ENCODE results near the gene SCGB3A1.

The SCGB3A1 gene

DNA sequence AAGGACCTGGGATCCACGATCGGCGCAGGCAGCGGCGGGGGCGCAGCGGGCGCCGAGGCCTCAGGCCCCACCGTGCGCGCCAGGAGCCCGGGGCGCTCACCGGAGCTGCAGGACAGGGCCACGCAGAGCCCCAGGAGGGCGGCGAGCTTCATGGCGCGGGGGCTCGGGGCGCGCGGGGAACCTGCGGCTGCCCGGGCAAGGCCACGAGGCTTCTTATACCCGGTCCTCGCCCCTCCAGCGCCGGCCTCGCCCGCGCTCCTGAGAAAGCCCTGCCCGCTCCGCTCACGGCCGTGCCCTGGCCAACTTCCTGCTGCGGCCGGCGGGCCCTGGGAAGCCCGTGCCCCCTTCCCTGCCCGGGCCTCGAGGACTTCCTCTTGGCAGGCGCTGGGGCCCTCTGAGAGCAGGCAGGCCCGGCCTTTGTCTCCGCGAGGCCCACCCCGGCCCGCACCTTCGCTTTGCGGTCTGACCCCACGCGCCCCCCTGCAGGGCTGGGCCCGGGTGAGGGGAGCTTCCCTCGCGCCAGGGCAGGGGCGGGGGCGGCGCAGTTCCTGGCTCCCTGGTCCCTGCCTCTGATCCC lies at the start of gene SCGB3A1:
Gene SCGB3A1, minus strand, starts transcription at position 189 of the 577 bp plus-strand sequence. Its CDS starts 37 bp downstream, at position 152.
- DNase-seq = no peak

- no peak for DNase-seq
These were observed 49.2 kb upstream of the SCGB3A1 start for GRCh38 chr5:180640611-180640860.

DNA sequence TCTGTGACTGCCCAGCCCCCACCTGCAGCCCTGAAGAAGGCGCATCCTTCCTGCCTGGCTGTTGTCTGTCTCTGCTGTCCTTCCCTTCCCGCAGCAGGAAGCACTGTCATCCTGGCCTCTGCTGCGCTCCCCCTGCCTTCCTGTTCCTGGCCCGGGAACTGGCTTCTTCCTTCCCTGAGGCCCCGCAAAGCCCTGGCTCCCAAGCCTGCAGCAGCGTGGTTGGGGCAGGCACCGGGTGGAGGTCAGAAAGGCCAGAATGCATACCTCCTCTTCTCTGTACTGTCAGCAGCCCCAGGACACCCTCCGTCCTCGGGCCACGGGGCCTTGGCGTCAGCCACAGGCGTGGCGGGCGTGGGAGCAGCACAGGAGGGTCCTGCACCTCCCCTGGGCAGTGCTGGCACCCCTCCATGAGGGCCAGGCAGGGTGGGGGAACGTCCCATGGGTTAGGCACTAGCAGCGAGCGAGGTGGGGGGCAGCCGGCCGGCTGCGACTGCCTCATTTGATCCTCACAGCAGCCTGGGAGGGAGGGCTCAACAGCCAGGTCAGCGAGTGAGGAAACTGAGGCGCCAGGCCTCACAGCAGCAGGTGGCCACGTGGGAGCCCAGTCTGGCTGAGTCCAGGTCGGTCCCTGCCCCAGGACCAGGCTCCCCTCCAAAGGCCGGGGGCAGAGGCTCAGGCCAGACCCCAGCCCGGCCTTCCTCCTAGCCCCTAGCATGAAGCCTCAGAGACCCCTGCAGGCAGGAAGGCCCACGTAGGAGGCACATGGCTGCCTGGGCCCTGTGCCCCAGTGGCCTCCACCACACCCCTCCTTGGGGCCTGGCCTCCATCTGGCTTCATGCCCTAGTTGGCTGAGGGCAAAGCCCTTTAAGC lies 48.7 kb upstream of the SCGB3A1 start:
- DNase-seq = no peak

- no peak for DNase-seq
These were observed 48.0 kb upstream of the SCGB3A1 start for GRCh38 chr5:180639287-180639686.

DNA sequence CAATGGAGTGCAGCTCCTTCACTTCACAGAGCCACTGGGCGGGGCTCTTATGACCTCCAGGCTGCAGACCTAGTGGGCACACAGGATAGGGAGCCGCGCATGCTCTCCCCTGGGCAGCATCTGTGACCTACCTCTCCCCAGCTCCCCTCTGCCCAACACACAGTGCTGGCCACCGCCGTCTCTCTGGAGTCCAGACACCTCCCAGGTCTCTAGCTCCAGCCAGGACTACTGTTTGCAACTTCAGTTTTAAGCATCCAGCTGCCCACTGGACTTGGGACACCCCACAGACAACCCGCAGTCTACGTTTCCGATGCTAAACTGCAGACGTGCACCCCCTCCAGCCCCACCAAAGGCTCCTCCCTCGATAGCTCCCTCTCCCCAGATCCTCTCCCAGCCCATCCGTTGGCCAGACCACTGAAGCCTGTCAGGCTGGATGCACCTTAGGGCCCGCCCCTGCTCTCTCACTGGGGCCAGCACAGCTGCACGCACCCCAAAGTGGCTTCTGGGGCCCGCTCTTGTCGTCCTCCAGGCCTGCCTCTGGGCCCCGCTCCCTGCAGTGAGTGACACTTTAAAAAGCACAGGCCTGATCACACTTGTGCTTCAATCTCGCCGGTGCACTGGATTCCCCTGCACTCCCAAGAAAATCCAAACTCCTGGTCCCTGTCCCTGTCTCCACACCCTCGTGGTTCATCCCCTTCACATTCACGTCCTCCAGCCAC lies 46.8 kb upstream of the SCGB3A1 start:
- DNase-seq = no peak

GRCh38 chr5:180636403-180637075 lies 45.2 kb upstream of the SCGB3A1 start:
- DNase-seq = no peak

GRCh38 chr5:180636016-180636402 lies 44.7 kb upstream of the SCGB3A1 start:
- no peak for DNase-seq

DNA sequence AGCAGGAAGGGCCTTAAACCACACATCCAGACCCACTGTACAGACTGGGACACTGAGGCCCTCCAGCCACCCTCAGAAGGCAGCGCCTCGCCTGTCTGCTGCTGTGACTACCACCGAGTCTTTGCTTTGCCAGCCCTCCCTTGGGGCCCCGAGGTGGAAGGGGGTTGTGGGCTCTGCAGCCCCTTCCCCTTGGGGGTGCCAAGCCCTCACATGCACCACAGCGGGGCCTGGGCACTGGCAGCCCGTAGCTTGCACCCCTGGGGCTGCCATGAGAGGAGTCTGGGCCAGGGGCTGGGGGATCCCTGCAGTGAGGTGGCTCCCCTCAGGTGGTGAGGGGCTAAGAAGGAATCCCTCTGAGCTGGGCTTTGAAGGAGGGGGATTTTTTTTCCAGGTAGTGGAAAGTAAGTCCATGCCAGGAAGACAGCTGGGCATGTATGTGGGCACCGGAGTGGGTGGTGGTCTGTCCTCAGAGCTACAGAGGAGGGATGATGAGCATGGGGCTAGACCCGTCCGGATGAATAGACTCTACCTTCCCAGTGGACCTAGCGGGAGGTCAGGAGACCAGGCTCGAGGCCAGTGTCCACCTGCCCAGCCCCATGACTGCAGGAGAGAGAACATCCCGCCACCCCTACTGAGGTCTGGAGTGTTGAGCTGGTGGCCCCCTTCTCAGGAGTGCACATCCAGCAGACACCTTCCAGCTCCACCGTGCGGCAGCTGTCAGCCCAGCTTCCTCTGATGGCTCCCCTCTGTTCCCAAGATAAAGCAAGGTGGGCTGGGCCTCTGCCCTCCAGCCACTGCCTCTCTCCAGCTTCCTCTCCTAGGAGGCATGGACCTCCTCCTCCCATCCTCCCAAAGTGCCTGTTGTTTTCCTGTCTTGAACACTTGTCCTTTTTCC lies 42.2 kb upstream of the SCGB3A1 start:
- DNase-seq = no peak

GRCh38 chr5:180632768-180633167 lies 41.5 kb upstream of the SCGB3A1 start:
- DNase-seq = no peak

GRCh38 chr5:180631549-180632383 lies 40.5 kb upstream of the SCGB3A1 start:
- no peak for DNase-seq

GRCh38 chr5:180630426-180630825 lies 39.1 kb upstream of the SCGB3A1 start:
- DNase-seq = no peak

DNA sequence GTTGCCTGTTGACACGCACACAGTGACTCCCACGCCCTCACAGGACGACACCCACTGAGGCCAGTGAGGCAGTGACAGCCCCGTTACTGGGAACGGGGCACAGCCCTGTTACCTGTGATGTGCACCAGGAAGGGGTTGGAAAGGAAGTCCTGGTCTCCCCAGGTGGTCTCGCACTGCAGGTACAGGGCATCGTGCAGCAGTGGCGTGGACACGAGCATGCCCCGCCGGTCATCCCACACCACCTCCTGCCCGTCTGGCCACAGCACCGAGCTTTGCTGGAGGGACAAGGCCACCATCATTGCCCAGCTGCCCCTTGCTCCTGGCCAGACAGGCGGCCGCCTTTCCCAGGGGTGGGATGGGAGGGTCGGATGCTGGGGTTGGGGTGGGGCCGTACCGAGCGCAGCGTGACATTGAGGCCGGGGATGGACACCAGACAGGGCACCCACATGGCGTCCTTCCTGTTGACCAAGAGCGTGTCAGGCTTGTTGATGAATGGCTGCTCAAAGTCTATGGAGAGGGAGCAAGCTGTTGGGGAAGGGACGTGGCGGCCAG lies 38.6 kb upstream of the SCGB3A1 start:
- no peak for DNase-seq

DNA sequence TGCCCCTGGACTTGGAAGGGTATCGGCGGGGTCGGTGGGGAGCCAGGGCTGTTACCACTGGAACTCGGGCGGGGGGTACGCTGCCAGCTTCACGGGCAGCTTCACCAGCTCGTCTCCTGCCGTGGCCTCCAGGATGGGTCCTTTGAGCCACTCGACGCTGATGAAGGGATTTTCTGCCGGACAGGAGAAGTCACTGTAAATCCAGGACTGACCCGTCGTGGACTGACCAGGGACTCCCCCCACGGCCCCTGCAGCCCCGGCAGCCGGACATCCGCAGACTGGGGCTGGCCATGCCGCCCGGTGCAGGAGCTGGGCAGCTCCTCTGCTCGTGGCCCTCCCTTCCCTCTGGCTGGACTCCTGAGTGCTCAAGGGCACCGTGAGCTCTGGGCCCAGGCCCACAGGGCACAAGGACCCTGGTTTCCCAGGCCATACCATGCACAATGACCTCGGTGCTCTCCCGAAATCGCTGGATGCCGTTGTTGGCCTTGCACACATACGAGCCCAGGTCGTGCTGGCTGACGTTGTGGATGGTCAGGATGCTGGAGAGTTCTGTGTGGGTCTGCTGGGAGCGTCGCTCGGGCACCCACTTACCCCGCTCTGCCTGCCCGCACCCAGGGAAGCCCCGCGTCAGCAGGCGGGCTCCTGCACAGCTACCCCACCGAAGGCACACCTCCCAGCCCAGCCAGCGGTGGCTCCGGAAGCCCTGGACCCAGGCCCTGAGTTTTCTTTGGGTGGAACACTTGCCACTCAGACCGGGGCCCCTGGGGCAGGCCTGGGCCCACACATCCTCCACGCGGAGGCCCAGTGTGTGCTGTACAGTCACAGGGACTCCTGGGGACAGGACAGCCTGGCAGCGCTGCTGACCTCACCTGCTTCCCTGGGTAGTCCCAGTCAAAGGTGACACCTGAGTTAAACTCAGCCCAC lies 37.8 kb upstream of the SCGB3A1 start:
- DNase-seq = no peak

GRCh38 chr5:180628211-180628610 lies 36.9 kb upstream of the SCGB3A1 start:
- no peak for DNase-seq

GRCh38 chr5:180627386-180628120 lies 36.3 kb upstream of the SCGB3A1 start:
- DNase-seq = no peak

DNA sequence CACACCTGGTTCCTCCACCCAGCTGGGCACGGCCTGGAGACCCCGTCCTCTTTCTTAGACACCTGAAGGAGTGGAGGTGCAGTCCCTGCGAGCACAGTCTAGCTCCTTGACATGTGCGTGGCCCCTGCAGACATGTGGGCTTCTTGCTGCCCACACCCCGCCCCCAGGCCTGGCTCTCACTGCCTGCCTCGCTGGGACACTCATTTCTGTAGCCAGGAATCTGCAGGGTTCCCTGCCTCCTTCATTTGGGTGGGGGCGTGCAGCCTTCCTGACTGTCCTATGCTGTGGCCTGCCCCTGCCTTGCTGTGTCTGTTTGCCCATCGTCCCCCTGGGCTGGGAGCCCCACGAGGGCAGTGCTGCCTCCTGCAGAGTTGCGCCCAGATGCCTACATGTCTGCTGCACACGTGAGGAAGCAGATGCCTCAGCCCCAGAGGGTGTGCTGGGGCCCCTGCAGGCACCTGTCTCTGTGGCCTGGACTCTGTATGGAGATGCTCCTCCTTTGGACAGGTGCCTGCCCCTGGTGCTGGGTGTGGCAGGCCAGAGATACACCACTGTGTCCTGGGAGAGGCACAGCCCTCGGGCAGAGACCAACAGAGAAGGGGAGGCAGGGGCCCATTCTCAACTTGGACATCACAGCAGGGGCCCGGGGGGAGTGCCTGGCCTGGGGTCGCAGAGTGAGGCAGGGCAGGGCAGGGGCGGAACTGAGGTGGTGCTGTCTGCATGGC lies 35.5 kb upstream of the SCGB3A1 start:
- no peak for DNase-seq

DNA sequence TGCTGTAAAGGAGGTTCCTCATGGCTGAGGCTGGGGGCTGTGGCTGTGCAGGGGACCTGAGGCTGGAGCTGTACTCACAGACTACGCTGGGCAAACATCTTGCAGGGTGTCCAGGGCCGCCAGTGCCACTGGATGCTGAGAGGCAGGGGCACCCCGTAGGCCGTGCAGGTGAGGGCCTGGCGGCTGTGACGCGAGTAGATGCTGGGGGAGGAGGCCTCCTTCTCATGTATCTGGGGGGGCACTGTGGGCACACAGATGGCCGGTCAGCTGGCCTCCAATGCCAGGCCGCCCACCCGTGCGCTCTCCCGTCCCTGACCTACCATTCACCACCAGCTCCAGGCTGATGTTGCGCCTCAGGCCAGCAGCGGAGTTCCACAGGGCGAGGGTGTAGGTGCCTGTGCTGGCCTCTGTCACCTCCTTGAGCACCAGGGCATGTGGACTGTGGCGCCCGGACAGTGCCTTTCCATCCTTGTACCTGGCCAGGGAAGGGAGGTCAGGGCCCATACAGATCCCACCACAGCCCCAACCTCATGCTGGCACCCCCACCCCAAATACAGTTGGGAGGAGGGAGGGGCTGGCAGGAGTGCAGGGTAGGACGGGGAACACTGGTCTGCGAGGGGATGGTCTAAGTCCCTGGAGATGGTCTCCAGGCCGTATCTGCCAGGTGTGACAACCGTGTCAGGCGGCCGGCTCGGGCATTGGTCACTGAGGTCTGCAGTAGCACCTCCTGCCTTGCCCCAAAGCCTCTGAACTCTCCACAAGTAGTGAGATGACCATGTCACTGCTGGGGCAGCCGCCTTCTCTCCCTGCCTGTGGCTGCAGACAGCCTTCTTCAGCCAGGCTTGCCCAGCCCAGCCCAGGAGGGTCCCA lies 34.7 kb upstream of the SCGB3A1 start:
- DNase-seq = no peak
